ENCODE measurements around the gene BCAS3. TPM values are rescaled to one million over a fixed set of nuclear protein-coding genes. Genes with fewer than 3 reads are reported as not detected.

BCAS3 gene
- total and polyA plus RNA-seq, 4 donors = 5.8 to 24.6 (median 10.1) TPM

DNA sequence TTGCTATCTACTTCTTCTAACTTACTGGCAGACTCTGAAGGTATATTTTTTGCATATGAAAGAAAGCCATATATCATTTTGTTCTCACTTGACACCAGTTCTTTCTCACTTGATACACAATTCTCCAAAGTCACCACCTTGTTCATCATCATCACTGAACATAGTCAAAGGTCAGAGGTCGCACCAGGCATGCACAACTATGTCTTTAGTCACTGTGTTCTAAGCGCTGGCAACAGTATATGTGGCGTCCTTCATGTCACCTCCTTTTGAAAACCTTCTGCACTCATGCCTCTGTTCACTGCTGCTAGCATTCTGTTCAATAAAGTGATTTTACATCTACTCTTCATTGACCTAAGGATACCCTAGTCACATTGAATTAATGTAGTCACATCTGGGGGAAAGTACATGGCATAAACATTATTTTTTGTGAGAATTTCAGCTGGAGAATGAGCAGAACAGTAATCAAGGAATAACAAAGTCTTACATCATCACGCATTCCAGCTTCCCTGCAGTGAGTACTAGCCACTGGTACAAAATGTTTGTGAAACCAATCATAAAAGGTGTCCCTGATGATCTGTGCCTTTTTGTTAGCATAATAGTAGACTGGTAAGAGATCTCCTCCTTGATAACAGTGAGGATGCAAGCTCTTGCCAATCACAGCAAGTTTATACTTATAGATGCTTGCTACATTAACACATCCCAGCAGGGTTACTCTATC is 754.1 kb downstream of the BCAS3 start:
- Histone ChIP-seq H3K4me1 (ENCODE audit: control insufficient read depth in 4 of 4, insufficient read depth in 4 of 4, low read length in 3 of 4) (no peaks in the 10 kb centered on the region), H3K4me3 (ENCODE audit: low read depth in 1 of 3, low read length in 3 of 3) (no peak overlapping the region)
- WGBS = 86% methylated on average over 4 of the region's 4 CpGs

More for the DNA sequence above, 754.1 kb downstream of the BCAS3 start:
- H3K9ac ChIP-seq (ENCODE audit: low read depth in 1 of 2, low read length in 2 of 2) = no peak overlapping the region
- H3K27ac ChIP-seq (ENCODE audit: low read depth in 1 of 2, low read length in 2 of 2) = no peak overlapping the region
- no peaks in the 10 kb centered on the region for H3K36me3 ChIP-seq (ENCODE audit: control insufficient read depth in 4 of 4, insufficient read depth in 3 of 4, low read depth in 1 of 4, low read length in 3 of 4)
- H3K27me3 ChIP-seq (ENCODE audit: control insufficient read depth in 4 of 4, insufficient read depth in 4 of 4, low read length in 3 of 4) = no peaks in the 10 kb centered on the region
- H3K9me3 ChIP-seq (ENCODE audit: control insufficient read depth in 4 of 4, low read length in 3 of 4) = peaks cover 0 to 12% (median 2%) of the 10 kb centered on the region in 4 donors
- TF ChIP-seq GABPA (IDR thresholded peaks at IDR 0.05 in 1 of 2, conservative IDR thresholded peaks at IDR 0.05 in 1 of 2) = no peak
- no peak for TF ChIP-seq HNF4G (IDR thresholded peaks at IDR 0.05)
- no peak for TF ChIP-seq CTCF (IDR thresholded peaks at IDR 0.05; ENCODE audit: low read depth, low read length, missing input control)
- no peak for TF ChIP-seq SP1 (IDR thresholded peaks at IDR 0.05)
- TF ChIP-seq JUND (IDR thresholded peaks at IDR 0.05) = no peak
- TF ChIP-seq, protein P1, sequence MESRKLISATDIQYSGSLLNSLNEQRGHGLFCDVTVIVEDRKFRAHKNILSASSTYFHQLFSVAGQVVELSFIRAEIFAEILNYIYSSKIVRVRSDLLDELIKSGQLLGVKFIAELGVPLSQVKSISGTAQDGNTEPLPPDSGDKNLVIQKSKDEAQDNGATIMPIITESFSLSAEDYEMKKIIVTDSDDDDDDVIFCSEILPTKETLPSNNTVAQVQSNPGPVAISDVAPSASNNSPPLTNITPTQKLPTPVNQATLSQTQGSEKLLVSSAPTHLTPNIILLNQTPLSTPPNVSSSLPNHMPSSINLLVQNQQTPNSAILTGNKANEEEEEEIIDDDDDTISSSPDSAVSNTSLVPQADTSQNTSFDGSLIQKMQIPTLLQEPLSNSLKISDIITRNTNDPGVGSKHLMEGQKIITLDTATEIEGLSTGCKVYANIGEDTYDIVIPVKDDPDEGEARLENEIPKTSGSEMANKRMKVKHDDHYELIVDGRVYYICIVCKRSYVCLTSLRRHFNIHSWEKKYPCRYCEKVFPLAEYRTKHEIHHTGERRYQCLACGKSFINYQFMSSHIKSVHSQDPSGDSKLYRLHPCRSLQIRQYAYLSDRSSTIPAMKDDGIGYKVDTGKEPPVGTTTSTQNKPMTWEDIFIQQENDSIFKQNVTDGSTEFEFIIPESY (IDR thresholded peaks at IDR 0.05) = no peak
- TF ChIP-seq REST (IDR thresholded peaks at IDR 0.05) = no peak
- TF ChIP-seq ATF3 (IDR thresholded peaks at IDR 0.05) = no peak
- no peak for TF ChIP-seq FOXA2 (IDR thresholded peaks at IDR 0.05)
- no peak for TF ChIP-seq YY1 (IDR thresholded peaks at IDR 0.05)
- TF ChIP-seq FOXA1 (IDR thresholded peaks at IDR 0.05) = no peak
- TF ChIP-seq RAD21 (IDR thresholded peaks at IDR 0.05) = no peak
- TF ChIP-seq HNF4A (conservative IDR thresholded peaks at IDR 0.05) = no peak
- TF ChIP-seq RXRA (IDR thresholded peaks at IDR 0.05) = no peak
- TF ChIP-seq NR2F2 (IDR thresholded peaks at IDR 0.05) = no peak
- no peak for TF ChIP-seq EGR1 (IDR thresholded peaks at IDR 0.05; ENCODE audit: low read depth in 2 of 2)
- no peak for TF ChIP-seq MAX (IDR thresholded peaks at IDR 0.05)
- TF ChIP-seq TAF1 (conservative IDR thresholded peaks at IDR 0.05) = no peak
- no peak for DNase-seq (ENCODE audit: low spot score)
